Neural crest cell (in vitro differentiated cells): Measurements from ENCODE around the gene ZNF66. TPM values are rescaled to one million over a fixed set of nuclear protein-coding genes. Genes with fewer than 3 reads are reported as not detected.

ENCODE experiments used
- DNase-seq: peaks from one replicate; pipeline ENCODE4 v3.0.0; 2021; ENCODE audit warnings: low read depth, mixed read lengths, low spot score
- H3K27ac Mint-ChIP-seq: one replicate; pipeline ENCODE4 v1.8.0; 2021; ENCODE audit warnings: mild to moderate bottlenecking, mixed read lengths; ENCODE audit not compliant: unreplicated experiment
- H3K27me3 Mint-ChIP-seq: 2 replicates; pipeline ENCODE4 v1.8.0; 2021; ENCODE audit warnings: low read depth, mild to moderate bottlenecking, mixed read lengths
- H3K36me3 Mint-ChIP-seq: 2 replicates; pipeline ENCODE4 v1.8.0; 2021; ENCODE audit warnings: low read depth, mild to moderate bottlenecking, mixed read lengths
- H3K4me1 Mint-ChIP-seq: 2 replicates; pipeline ENCODE4 v1.8.0; 2021; ENCODE audit warnings: mixed read lengths
- H3K4me3 Mint-ChIP-seq: one replicate; pipeline ENCODE4 v1.8.0; 2021; ENCODE audit warnings: mild to moderate bottlenecking, mixed read lengths
- H3K9me3 Mint-ChIP-seq: 2 replicates; pipeline ENCODE4 v1.8.0; 2021; ENCODE audit warnings: mixed read lengths
- total RNA-seq: library from RNA; stranded (reverse); gene quantifications from 2 replicates; pipeline ENCODE4 v1.2.1, GENCODE V29; 2021
- TF ChIP-seq, protein P1 (sequence below): fragments of 200-600 bp; sonication (generic); conservative IDR thresholded peaks from 2 replicates; pipeline ENCODE4 v1.5.0; 2021; ENCODE audit warnings: antibody characterized with exemption, mild to moderate bottlenecking

Gene ZNF66
- total RNA-seq, 1 donor from 2014 or later: 16.4 TPM

GRCh38 chr19:20840371-20840770, 64.3 kb downstream of the ZNF66 start:
- Mint-ChIP-seq H3K36me3 (peaks cover 60% of the 10 kb centered on the region), H3K4me3 (peak overlapping the region; percentile 54), H3K27me3 (no peaks in the 10 kb centered on the region), H3K4me1 (no peaks in the 10 kb centered on the region), H3K27ac (peak overlapping the region; percentile 78), H3K9me3 (peaks cover 18% of the 10 kb centered on the region)
- TF ChIP-seq, protein P1, sequence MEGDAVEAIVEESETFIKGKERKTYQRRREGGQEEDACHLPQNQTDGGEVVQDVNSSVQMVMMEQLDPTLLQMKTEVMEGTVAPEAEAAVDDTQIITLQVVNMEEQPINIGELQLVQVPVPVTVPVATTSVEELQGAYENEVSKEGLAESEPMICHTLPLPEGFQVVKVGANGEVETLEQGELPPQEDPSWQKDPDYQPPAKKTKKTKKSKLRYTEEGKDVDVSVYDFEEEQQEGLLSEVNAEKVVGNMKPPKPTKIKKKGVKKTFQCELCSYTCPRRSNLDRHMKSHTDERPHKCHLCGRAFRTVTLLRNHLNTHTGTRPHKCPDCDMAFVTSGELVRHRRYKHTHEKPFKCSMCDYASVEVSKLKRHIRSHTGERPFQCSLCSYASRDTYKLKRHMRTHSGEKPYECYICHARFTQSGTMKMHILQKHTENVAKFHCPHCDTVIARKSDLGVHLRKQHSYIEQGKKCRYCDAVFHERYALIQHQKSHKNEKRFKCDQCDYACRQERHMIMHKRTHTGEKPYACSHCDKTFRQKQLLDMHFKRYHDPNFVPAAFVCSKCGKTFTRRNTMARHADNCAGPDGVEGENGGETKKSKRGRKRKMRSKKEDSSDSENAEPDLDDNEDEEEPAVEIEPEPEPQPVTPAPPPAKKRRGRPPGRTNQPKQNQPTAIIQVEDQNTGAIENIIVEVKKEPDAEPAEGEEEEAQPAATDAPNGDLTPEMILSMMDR: no peak
- DNase-seq: no peak

Other genes starting within 250 kb of the ZNF66 start
- gene ZNF737, start 210.5 kb upstream of the ZNF66 start, total RNA-seq: 17.1 and 18.9 TPM in 2 replicates
- gene ZNF626, start 114.7 kb upstream of the ZNF66 start, total RNA-seq: 14.7 and 18.9 TPM in 2 replicates
- gene ZNF85, start 146.9 kb downstream of the ZNF66 start, total RNA-seq: 24.4 and 27.2 TPM in 2 replicates
- gene ZNF430, start 244.4 kb downstream of the ZNF66 start, total RNA-seq: 19.7 and 20.9 TPM in 2 replicates